H1 (cell line): ENCODE data around the gene KIZ. TPM values are rescaled to one million over a fixed set of nuclear protein-coding genes. Genes with fewer than 3 reads are reported as not detected.

Experiments
- CHD2 ChIP-seq: IDR thresholded peaks from 2 replicates; pipeline ENCODE4 v1.6.1; 2012; ENCODE audit warnings: low read length, improper control_type of control experiment
- EZH2 ChIP-seq: fragments of 200-600 bp; sonication (generic); IDR thresholded peaks from 2 replicates; pipeline ENCODE4 v1.7.1; 2012; ENCODE audit warnings: low read depth, mild to moderate bottlenecking, moderate library complexity, low read length, inconsistent platforms; ENCODE audit not compliant: severe bottlenecking
- SIN3A ChIP-seq, 2 experiments: IDR thresholded peaks in 1 of 2; conservative IDR thresholded peaks in 1 of 2; 2 replicates each; pipeline ENCODE4 v1.6.1; 2011 to 2012; ENCODE audit warnings: low read length in 2 of 2, improper control_type of control experiment in 1 of 2, low read depth in 1 of 2, mild to moderate bottlenecking in 1 of 2
- SRF ChIP-seq: IDR thresholded peaks from 2 replicates; pipeline ENCODE4 v1.6.1; 2011; ENCODE audit warnings: mild to moderate bottlenecking, low read depth, low read length, moderate library complexity
- polyA plus RNA-seq, 7 experiments: library from polyadenylated mRNA; depleted of rRNA in 3 of 7; stranded (reverse) in 5 of 7; unstranded in 2 of 7; fragments of >200 nt in 5 of 7; fragments of 200-250 nt in 2 of 7; gene quantifications; 1 replicate in 5 of 7; 2 replicates in 1 of 7; 4 replicates in 1 of 7; pipeline versions ENCODE4 v1.2.1 to v1.2.3, GENCODE V29; 2011 to 2013; ENCODE audit warnings: missing spikeins in 2 of 7, mixed read lengths in 2 of 7
- total RNA-seq: library from RNA; stranded (reverse); fragmentation: NEBNext Ultra II Directional; extraction: Animal tissue kit (Norgen Biotek cat#: 25700); gene quantifications from 2 replicates; pipeline ENCODE4 v1.2.1, GENCODE V29; 2021

The KIZ gene
- total and polyA plus RNA-seq, 2 of the 8 experiments (the other 6 are each of a cell fraction or from before 2014, with no cell fraction given) = 13.0 to 51.7 TPM

- TF ChIP-seq EZH2 = peak; percentile 26
- peak; percentile 59; the same call in 1 of the 2 replicates for TF ChIP-seq CHD2
- no peak for TF ChIP-seq SRF
- no peak for TF ChIP-seq SIN3A (conservative IDR thresholded peaks at IDR 0.05 in 1 of 2, IDR thresholded peaks at IDR 0.05 in 1 of 2; ENCODE audit: low read depth in 1 of 2, low read length in 2 of 2)
Measured at GRCh38 chr20:21099751-21100577, 25.9 kb upstream of the KIZ start (continued).
